Naive thymus-derived CD8-positive, alpha-beta T cell (primary cell): ENCODE measurements around the gene GPR37L1. TPM values are rescaled to one million over a fixed set of nuclear protein-coding genes. Genes with fewer than 3 reads are reported as not detected.
A peak's percentile ranks its signal among the peaks of the same experiment; 100 is the strongest.
"Not testable (repeated sequence)": the region's sequence is repeated elsewhere in the genome, so short reads cannot be mapped to it uniquely, and the experiment has no call there.

Experiments
- ATAC-seq, 2 donors: fragments of 150-1000 bp; cut with Tn5 transposase in 1 of 2; sonication (Bioruptor Pico), chemical (Tn5 transposase) in 1 of 2; 1 replicate in 1 of 2; 2 replicates in 1 of 2; pipeline ENCODE4 v1.10.0; 2021; ENCODE audit warnings: mild to moderate bottlenecking in 2 of 2, moderate library complexity in 2 of 2
- POLR2A ChIA-PET: fragments of 350-600 bp; sonication (Branson Sonifier 250); formaldehyde crosslinking; loops from one replicate; lab custom pipeline; 2021; ENCODE audit warnings: antibody characterized with exemption; lab: Charles Lee
- DNase-seq, 10 donors: peaks; one replicate each; pipeline versions ENCODE4 v3.0.0 to v3.0.0-alpha.2; 2020 to 2022
- H3K27ac Mint-ChIP-seq, 10 donors: one replicate each; pipeline ENCODE4 v1.8.0; 2020 to 2022; ENCODE audit warnings: mild to moderate bottlenecking in 10 of 10, mixed read lengths in 10 of 10, moderate library complexity in 4 of 10, inconsistent platforms in 1 of 10
- H3K27me3 Mint-ChIP-seq, 5 donors: one replicate each; pipeline ENCODE4 v1.8.0; 2021 to 2022; ENCODE audit warnings: mixed read lengths in 5 of 5
- H3K36me3 Mint-ChIP-seq, 3 donors: one replicate each; pipeline ENCODE4 v1.8.0; 2020 to 2022; ENCODE audit warnings: mixed read lengths in 3 of 3, mild to moderate bottlenecking in 2 of 3, inconsistent platforms in 1 of 3
- H3K4me1 Mint-ChIP-seq, 4 donors: one replicate each; pipeline ENCODE4 v1.8.0; 2021 to 2022; ENCODE audit warnings: mixed read lengths in 4 of 4
- H3K4me3 Mint-ChIP-seq, 10 donors: one replicate each; pipeline ENCODE4 v1.8.0; 2020 to 2022; ENCODE audit warnings: mild to moderate bottlenecking in 10 of 10, mixed read lengths in 10 of 10, moderate library complexity in 6 of 10, inconsistent platforms in 1 of 10
- H3K9me3 Mint-ChIP-seq, 9 donors: one replicate each; pipeline ENCODE4 v1.8.0; 2020 to 2022; ENCODE audit warnings: mixed read lengths in 9 of 9, mild to moderate bottlenecking in 3 of 9, inconsistent platforms in 1 of 9, moderate library complexity in 1 of 9
- polyA plus RNA-seq, 3 donors: library from polyadenylated mRNA; unstranded; fragments of 300-500 nt; fragmentation: Illumina TruSeq; gene quantifications; one replicate each; pipeline ENCODE4 v1.2.3, GENCODE V29; 2021
- total RNA-seq, 8 experiments: library from RNA in 2 of 8; stranded (reverse) in 2 of 8; gene quantifications; one replicate each; pipeline ENCODE4 v1.2.3 and lab custom pipeline; 2021 to 2026

Gene GPR37L1
- total and polyA plus RNA-seq, 5 experiments from 2014 or later: 0.02 to 0.19 TPM; not detected in 3

- H3K27me3 Mint-ChIP-seq: peaks cover 0 to 8% (median 2%) of the 10 kb centered on the region in 5 donors
- H3K4me1 Mint-ChIP-seq: peaks cover 0 to 13% (median 4%) of the 10 kb centered on the region in 4 donors
- H3K36me3 Mint-ChIP-seq: peaks cover 0 to 40% (median 0%) of the 10 kb centered on the region in 3 donors
- peak overlapping the region in 1 of 10 donors; percentile 38 for H3K4me3 Mint-ChIP-seq
- H3K9me3 Mint-ChIP-seq: no peaks in the 10 kb centered on the region
- DNase-seq: no peak
- no peak for ATAC-seq
- POLR2A ChIA-PET: no interaction called here
- H3K27ac Mint-ChIP-seq: peak overlapping the region in 8 of 10 donors; percentile 22 to 77 (median 48)
These were observed 9.5 kb downstream of the GPR37L1 start for GRCh38 chr1:202131956-202132821.

GRCh38 chr1:202133001-202133400 is 10.3 kb downstream of the GPR37L1 start:
- no peak overlapping the region for H3K4me3 Mint-ChIP-seq
- peaks cover 0 to 13% (median 4%) of the 10 kb centered on the region in 4 donors for H3K4me1 Mint-ChIP-seq
- H3K36me3 Mint-ChIP-seq: peaks cover 0 to 47% (median 0%) of the 10 kb centered on the region in 3 donors
- ATAC-seq (no peak), DNase-seq (no peak)
- H3K9me3 Mint-ChIP-seq: no peaks in the 10 kb centered on the region
- POLR2A ChIA-PET: no interaction called here
- H3K27me3 Mint-ChIP-seq: peaks cover 0 to under 1% (median 0%) of the 10 kb centered on the region in 5 donors
- no peak overlapping the region for H3K27ac Mint-ChIP-seq

GRCh38 chr1:202133496-202133895 is 10.8 kb downstream of the GPR37L1 start:
- POLR2A ChIA-PET: no interaction called here
- H3K27ac Mint-ChIP-seq: no peak overlapping the region

GRCh38 chr1:202133989-202134388 is 11.3 kb downstream of the GPR37L1 start:
- Mint-ChIP-seq H3K4me1 (peaks cover 0 to 19% (median 5%) of the 10 kb centered on the region in 4 donors), H3K9me3 (no peaks in the 10 kb centered on the region), H3K27ac (no peak overlapping the region), H3K36me3 (peaks cover 0 to 57% (median 0%) of the 10 kb centered on the region in 3 donors), H3K4me3 (no peak overlapping the region), H3K27me3 (no peaks in the 10 kb centered on the region)
- POLR2A ChIA-PET: no interaction called here
- ATAC-seq (no peak), DNase-seq (no peak)

More at GRCh38 chr1:202133496-202133895, 10.8 kb downstream of the GPR37L1 start:
- no peaks in the 10 kb centered on the region for H3K9me3 Mint-ChIP-seq
- no peaks in the 10 kb centered on the region for H3K27me3 Mint-ChIP-seq
- no peak for ATAC-seq
- H3K36me3 Mint-ChIP-seq: peaks cover 0 to 52% (median 0%) of the 10 kb centered on the region in 3 donors
- H3K4me1 Mint-ChIP-seq: peaks cover 0 to 16% (median 5%) of the 10 kb centered on the region in 4 donors
- DNase-seq: no peak
- H3K4me3 Mint-ChIP-seq: no peak overlapping the region

GRCh38 chr1:202134645-202135172 is 12.0 kb downstream of the GPR37L1 start:
- Mint-ChIP-seq H3K27ac (peak overlapping the region in 2 of 10 donors; percentile 22 to 28), H3K4me3 (no peak overlapping the region), H3K36me3 (peaks cover 0 to 59% (median 0%) of the 10 kb centered on the region in 3 donors), H3K9me3 (no peaks in the 10 kb centered on the region), H3K4me1 (peaks cover 0 to 21% (median 5%) of the 10 kb centered on the region in 4 donors), H3K27me3 (no peaks in the 10 kb centered on the region)
- DNase-seq (no peak), ATAC-seq (peak; percentile 3 to 19)
- POLR2A ChIA-PET: interaction anchor here (1.0 kb wide), 1 partner anchor 10 kb away, joined by 3 read pairs; the partner anchor contains the start of gene ARL8A

- H3K36me3 Mint-ChIP-seq: peaks cover 0 to 59% (median 0%) of the 10 kb centered on the region in 3 donors
- peak overlapping the region in 2 of 10 donors; percentile 22 to 28 for H3K27ac Mint-ChIP-seq
- ATAC-seq (peak; percentile 89 to 92), DNase-seq (peak in 9 of 10 donors; percentile 10 to 65 (median 39))
- POLR2A ChIA-PET: interaction anchor here (1.0 kb wide), 1 partner anchor 9 kb away, joined by 3 read pairs; the partner anchor contains the start of gene ARL8A
- H3K4me3 Mint-ChIP-seq: no peak overlapping the region
- H3K9me3 Mint-ChIP-seq: no peaks in the 10 kb centered on the region
- no peaks in the 10 kb centered on the region for H3K27me3 Mint-ChIP-seq
- H3K4me1 Mint-ChIP-seq: peaks cover 0 to 24% (median 7%) of the 10 kb centered on the region in 4 donors
These were observed 12.6 kb downstream of the GPR37L1 start for GRCh38 chr1:202135221-202135721.

GRCh38 chr1:202140833-202141232 is 18.1 kb downstream of the GPR37L1 start:
- peak overlapping the region in 1 of 10 donors; percentile 29 for H3K4me3 Mint-ChIP-seq
- POLR2A ChIA-PET: no interaction called here
- peak overlapping the region in 8 of 10 donors; percentile 24 to 67 (median 52) for H3K27ac Mint-ChIP-seq

GRCh38 chr1:202141468-202141867 is 18.8 kb downstream of the GPR37L1 start:
- H3K27me3 Mint-ChIP-seq, DNase-seq, H3K9me3 Mint-ChIP-seq, ATAC-seq, POLR2A ChIA-PET: not testable (repeated sequence)
- Mint-ChIP-seq H3K36me3 (peaks cover 0 to 28% (median 0%) of the 10 kb centered on the region in 3 donors), H3K4me1 (peaks cover 11 to 52% (median 38%) of the 10 kb centered on the region in 4 donors), H3K27ac (peak overlapping the region in 7 of 10 donors; percentile 1 to 93 (median 48)), H3K4me3 (peak overlapping the region in 2 of 10 donors; percentile 37 to 39)

More at GRCh38 chr1:202140833-202141232, 18.1 kb downstream of the GPR37L1 start:
- ATAC-seq (no peak), DNase-seq (no peak)
- Mint-ChIP-seq H3K4me1 (peaks cover 11 to 52% (median 37%) of the 10 kb centered on the region in 4 donors), H3K36me3 (peaks cover 0 to 30% (median 0%) of the 10 kb centered on the region in 3 donors), H3K27me3 (no peaks in the 10 kb centered on the region), H3K9me3 (no peaks in the 10 kb centered on the region)

- Mint-ChIP-seq H3K27me3 (no peaks in the 10 kb centered on the region), H3K36me3 (peaks cover 0 to 20% (median 0%) of the 10 kb centered on the region in 3 donors), H3K4me3 (peak overlapping the region; percentile 91 to 99 (median 94)), H3K9me3 (no peaks in the 10 kb centered on the region), H3K27ac (peak overlapping the region; percentile 81 to 97 (median 92)), H3K4me1 (peaks cover 13 to 56% (median 40%) of the 10 kb centered on the region in 4 donors)
- POLR2A ChIA-PET: interaction anchor here (1.8 to 6.3 kb wide), 2 partner anchors 13 to 17 kb away, joined by 5 to 55 read pairs; partner anchors contain the start of gene PTPN7
- ATAC-seq: peak; percentile 24 to 40
- DNase-seq: peak in 2 of 10 donors; percentile 28 to 32
These were observed 20.5 kb downstream of the GPR37L1 start for GRCh38 chr1:202143011-202143767.

GRCh38 chr1:202143768-202144401 is 21.2 kb downstream of the GPR37L1 start:
- peak overlapping the region; percentile 91 to 99 (median 94) for H3K4me3 Mint-ChIP-seq
- H3K4me1 Mint-ChIP-seq: peaks cover 12 to 52% (median 37%) of the 10 kb centered on the region in 4 donors
- H3K9me3 Mint-ChIP-seq: no peaks in the 10 kb centered on the region
- peak in 4 of 10 donors; percentile 10 to 37 (median 18) for DNase-seq
- peak; percentile 63 for ATAC-seq
- POLR2A ChIA-PET: interaction anchor here (0.9 to 6.3 kb wide), 4 partner anchors 9 to 21 kb away, joined by 3 to 55 read pairs (median 4); partner anchors contain the start of gene PTPN7
- no peaks in the 10 kb centered on the region for H3K27me3 Mint-ChIP-seq
- peaks cover 0 to 18% (median 0%) of the 10 kb centered on the region in 3 donors for H3K36me3 Mint-ChIP-seq
- peak overlapping the region; percentile 81 to 97 (median 92) for H3K27ac Mint-ChIP-seq
